SK-N-SH (cell line): ENCODE measurements around the gene FAM9A. TPM values are rescaled to one million over a fixed set of nuclear protein-coding genes. Genes with fewer than 3 reads are reported as not detected.

Source experiments
- EZH2phosphoT487 ChIP-seq: fragments of 200-600 bp; sonication (generic); IDR thresholded peaks from 2 replicates; pipeline ENCODE4 v1.6.1; 2017; ENCODE audit warnings: low read depth, mixed run types, mild to moderate bottlenecking, antibody characterized with exemption, moderate library complexity, borderline replicate concordance
- FOSL2 ChIP-seq: IDR thresholded peaks from 2 replicates; pipeline ENCODE4 v1.4.0; 2012; ENCODE audit warnings: low read depth, mild to moderate bottlenecking, moderate library complexity, borderline replicate concordance
- GABPA ChIP-seq: IDR thresholded peaks from 2 replicates; pipeline ENCODE4 v1.4.0; 2012; ENCODE audit warnings: low read depth, mild to moderate bottlenecking
- GATA2 ChIP-seq: sonication (generic); formaldehyde crosslinking; IDR thresholded peaks from 2 replicates; pipeline ENCODE4 v1.5.0; 2020; ENCODE audit warnings: mild to moderate bottlenecking, missing genetic modification reagents
- JUND ChIP-seq: IDR thresholded peaks from 2 replicates; pipeline ENCODE4 v1.4.0; 2012
- NFIC ChIP-seq: IDR thresholded peaks from 2 replicates; pipeline ENCODE4 v1.4.0; 2012; ENCODE audit warnings: borderline replicate concordance
- polyA plus RNA-seq, 3 experiments: library from polyadenylated mRNA; depleted of rRNA; stranded (reverse); fragments of >200 nt; gene quantifications; 2 replicates each; pipeline ENCODE4 v1.2.3, GENCODE V29; 2012

FAM9A gene
- polyA plus RNA-seq, 1 of the 3 experiments (the other 2 are of a cell fraction) = not detected

- TF ChIP-seq GABPA = no peak
- TF ChIP-seq NFIC = no peak
- TF ChIP-seq GATA2 (CRISPR knock-in tag) = no peak
- TF ChIP-seq FOSL2 = no peak
- TF ChIP-seq JUND = no peak
- TF ChIP-seq EZH2phosphoT487 = no peak
Measured at GRCh38 chrX:8741981-8742380, 59.2 kb downstream of the FAM9A start (continued).

Other genes with a start within 250 kb of the FAM9A start
- under 0.01 and 0.02 TPM in 2 replicates for gene ANOS1, start 69.2 kb downstream of the FAM9A start, polyA plus RNA-seq (2012; rRNA removed)
- 0.03 and 0.06 TPM in 2 replicates for gene FAM9B, start 232.7 kb upstream of the FAM9A start, polyA plus RNA-seq (2012; rRNA removed)